Measurements from ENCODE around the gene BDNF. TPM values are rescaled to one million over a fixed set of nuclear protein-coding genes. Genes with fewer than 3 reads are reported as not detected.

The BDNF gene
- total RNA-seq, 1 donor from 2014 or later, result not detected

DNA sequence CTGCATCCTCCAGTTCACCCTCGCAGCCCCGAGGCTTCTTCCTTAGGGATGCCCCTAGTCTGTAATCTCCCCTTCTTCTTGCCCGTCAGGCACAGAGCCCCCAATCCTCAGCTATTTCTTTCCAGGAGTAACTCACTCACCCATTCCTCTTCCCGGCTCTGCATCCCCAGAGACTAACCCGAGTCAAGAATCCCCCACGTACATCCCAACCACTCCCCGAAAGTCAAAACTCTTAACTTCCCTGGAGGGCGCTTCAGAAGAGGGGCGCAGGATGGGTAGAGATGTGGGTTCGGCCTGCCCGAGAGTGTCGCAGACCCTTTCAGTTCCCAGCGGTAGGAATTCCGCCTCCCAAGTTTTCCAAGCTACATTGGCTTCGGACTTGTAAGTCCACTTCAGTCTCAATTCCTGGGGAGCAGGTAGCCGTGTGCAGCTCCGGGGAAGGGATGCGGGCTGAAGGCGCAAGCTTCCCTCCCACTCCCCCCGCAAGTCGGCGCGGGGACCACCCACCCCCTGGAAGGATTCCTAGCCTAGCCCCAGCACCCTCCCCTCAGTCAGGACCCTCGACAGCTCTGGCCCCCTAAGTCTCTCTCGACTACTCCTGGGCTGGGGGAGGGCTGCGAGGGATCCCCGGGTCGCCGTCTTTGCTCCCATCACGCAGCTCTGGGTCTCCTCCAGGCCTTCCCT lies 871 bp downstream of the BDNF start:
- H3K27me3 Mint-ChIP-seq, result peaks cover 57% of the 10 kb centered on the region
- H3K36me3 Mint-ChIP-seq (ENCODE audit: low read depth), result peaks cover 3% of the 10 kb centered on the region
- peak overlapping the region; percentile 11 for H3K4me3 Mint-ChIP-seq
- peaks cover 20% of the 10 kb centered on the region for H3K4me1 Mint-ChIP-seq
- no peak for DNase-seq
- no peak overlapping the region for H3K27ac Mint-ChIP-seq
- no peaks in the 10 kb centered on the region for H3K9me3 Mint-ChIP-seq
- intact Hi-C loops (cut with micrococcal nuclease), result loop anchor here (5.0 kb wide), 2 partner anchors 998 to 1633 kb away; no protein-coding TSS in a partner anchor

DNA sequence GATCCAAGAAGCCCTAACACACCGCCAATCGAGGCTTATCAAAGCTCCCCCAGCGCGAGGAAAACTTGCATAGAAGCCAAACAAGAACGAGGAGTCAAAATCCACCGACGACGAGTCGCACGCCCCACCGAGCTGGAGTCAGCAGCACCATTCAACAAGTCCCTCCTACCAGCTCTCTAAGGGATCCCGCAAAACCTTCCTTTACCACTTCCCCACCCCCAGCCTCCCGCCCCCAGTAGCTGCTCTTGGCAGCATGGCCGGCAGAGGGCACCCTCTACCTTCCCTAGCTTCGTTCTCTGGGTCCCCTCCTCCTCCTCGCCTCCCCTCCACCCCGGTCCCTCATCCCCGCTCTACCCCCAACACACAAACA lies 1.4 kb downstream of the BDNF start:
- no peaks in the 10 kb centered on the region for H3K9me3 Mint-ChIP-seq
- H3K4me1 Mint-ChIP-seq, result peaks cover 20% of the 10 kb centered on the region
- peak; percentile 84 for DNase-seq
- H3K4me3 Mint-ChIP-seq, result peak overlapping the region; percentile 11
- intact Hi-C loops (cut with micrococcal nuclease), result loop anchor here (5.0 kb wide), 2 partner anchors 998 to 1633 kb away; no protein-coding TSS in a partner anchor
- peaks cover 3% of the 10 kb centered on the region for H3K36me3 Mint-ChIP-seq (ENCODE audit: low read depth)
- peaks cover 56% of the 10 kb centered on the region for H3K27me3 Mint-ChIP-seq
- no peak overlapping the region for H3K27ac Mint-ChIP-seq

- intact Hi-C loops (cut with micrococcal nuclease), result loop anchor here (5.0 kb wide), 2 partner anchors 1000 to 1635 kb away; no protein-coding TSS in a partner anchor
- no peak for DNase-seq
- no peak overlapping the region for H3K27ac Mint-ChIP-seq
- H3K4me3 Mint-ChIP-seq, result no peak overlapping the region
- peaks cover 20% of the 10 kb centered on the region for H3K4me1 Mint-ChIP-seq
- H3K36me3 Mint-ChIP-seq (ENCODE audit: low read depth), result peaks cover 3% of the 10 kb centered on the region
- H3K27me3 Mint-ChIP-seq, result peaks cover 49% of the 10 kb centered on the region
- no peaks in the 10 kb centered on the region for H3K9me3 Mint-ChIP-seq
Observed at GRCh38 chr11:27697679-27698275, 2.5 kb downstream of the BDNF start.

GRCh38 chr11:27696961-27697360 lies 3.3 kb downstream of the BDNF start:
- Mint-ChIP-seq H3K36me3 (ENCODE audit: low read depth) (peaks cover 3% of the 10 kb centered on the region), H3K4me1 (peaks cover 20% of the 10 kb centered on the region), H3K4me3 (no peak overlapping the region), H3K27ac (no peak overlapping the region), H3K9me3 (no peaks in the 10 kb centered on the region), H3K27me3 (peaks cover 44% of the 10 kb centered on the region)
- DNase-seq, result no peak
- intact Hi-C loops (cut with micrococcal nuclease), result loop anchor here (5.0 kb wide), 2 partner anchors 1000 to 1635 kb away; no protein-coding TSS in a partner anchor

DNA sequence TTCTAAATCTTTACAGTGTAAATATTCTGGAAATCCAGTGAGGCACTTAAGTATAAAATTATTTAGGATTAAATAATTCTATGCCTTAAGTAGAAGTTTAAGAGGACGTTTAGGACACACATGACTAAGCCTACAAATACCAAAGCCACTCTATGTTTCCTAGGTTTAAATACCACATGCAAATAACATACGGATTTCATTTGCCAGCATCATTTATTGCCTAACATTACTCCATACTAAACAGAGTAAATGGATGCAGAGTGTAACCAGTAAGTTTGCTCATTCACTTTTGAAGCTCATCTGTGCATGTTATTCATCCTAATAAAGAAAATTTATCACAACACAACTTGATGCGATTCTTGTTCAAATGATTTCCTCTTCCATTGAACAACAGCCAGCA lies 4.1 kb downstream of the BDNF start:
- Mint-ChIP-seq H3K27me3 (peaks cover 35% of the 10 kb centered on the region), H3K36me3 (ENCODE audit: low read depth) (peaks cover 3% of the 10 kb centered on the region), H3K9me3 (no peaks in the 10 kb centered on the region), H3K4me1 (peaks cover 14% of the 10 kb centered on the region), H3K27ac (no peak overlapping the region), H3K4me3 (no peak overlapping the region)
- DNase-seq, result no peak
- intact Hi-C loops (cut with micrococcal nuclease), result loop anchor here (5.0 kb wide), 2 partner anchors 1001 to 1636 kb away; no protein-coding TSS in a partner anchor

DNA sequence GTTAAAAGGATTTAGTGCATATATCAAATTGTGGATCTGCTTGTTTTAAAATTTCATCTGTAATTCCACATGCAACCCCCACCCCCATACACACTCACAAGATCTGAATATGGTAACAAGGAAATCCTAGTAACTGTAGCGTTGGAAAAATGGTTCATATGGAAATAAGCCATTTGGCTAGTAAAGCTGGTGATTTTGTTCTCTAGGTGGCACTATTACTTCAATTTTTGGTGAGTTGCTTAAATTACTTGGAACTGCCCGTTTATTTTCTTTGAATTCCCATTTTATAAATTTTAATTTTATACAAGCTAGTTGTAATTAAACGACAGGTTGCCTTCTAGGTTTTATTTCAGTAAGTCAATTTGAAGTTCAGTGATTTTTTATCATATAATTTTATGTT lies 5.3 kb downstream of the BDNF start:
- no peaks in the 10 kb centered on the region for H3K36me3 Mint-ChIP-seq (ENCODE audit: low read depth)
- no peak for DNase-seq
- H3K4me3 Mint-ChIP-seq, result no peak overlapping the region
- H3K9me3 Mint-ChIP-seq, result no peaks in the 10 kb centered on the region
- peaks cover 10% of the 10 kb centered on the region for H3K4me1 Mint-ChIP-seq
- intact Hi-C loops (cut with micrococcal nuclease), result loop anchor here (5.0 kb wide), 2 partner anchors 1002 to 1637 kb away; no protein-coding TSS in a partner anchor
- peaks cover 30% of the 10 kb centered on the region for H3K27me3 Mint-ChIP-seq
- H3K27ac Mint-ChIP-seq, result no peak overlapping the region

DNA sequence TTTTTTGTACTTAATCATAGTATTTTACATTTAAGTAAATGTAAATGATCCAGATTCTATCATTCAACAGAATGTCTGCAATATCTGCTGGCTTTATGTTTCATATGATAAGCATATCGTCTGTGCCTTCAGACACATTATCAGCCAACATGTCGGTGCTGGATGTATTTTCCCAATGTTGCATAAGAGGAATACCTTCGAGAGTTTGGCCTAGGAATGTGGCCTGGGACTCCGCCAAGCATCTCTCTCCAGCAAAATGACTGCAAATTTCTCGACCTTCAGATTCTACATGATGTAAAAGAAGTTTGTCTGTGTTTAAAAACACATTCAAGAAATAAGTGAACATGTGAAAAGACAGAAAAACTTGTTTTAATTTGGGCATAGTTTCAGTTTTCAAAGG lies 6.9 kb downstream of the BDNF start:
- intact Hi-C loops (cut with micrococcal nuclease), result no loop called here
- Mint-ChIP-seq H3K9me3 (no peaks in the 10 kb centered on the region), H3K36me3 (ENCODE audit: low read depth) (no peaks in the 10 kb centered on the region)

DNA sequence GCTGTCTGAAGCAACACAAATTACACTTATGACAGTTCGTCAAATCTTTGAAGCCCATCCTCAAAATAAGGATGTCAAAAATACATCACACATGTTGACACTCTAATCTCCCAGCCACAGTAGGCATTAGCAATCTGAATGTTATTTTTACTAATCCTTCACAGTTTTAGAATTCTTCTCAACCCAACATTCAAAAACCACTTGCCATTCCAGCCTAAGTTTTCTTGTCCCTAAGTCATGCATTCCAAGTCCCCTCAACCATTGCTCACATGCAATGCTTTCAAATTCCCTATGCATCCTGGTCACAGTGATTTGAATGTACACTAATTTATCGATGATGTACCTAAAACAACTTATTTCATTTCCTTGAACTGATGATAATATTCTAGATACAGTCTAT lies 7.5 kb downstream of the BDNF start:
- Mint-ChIP-seq H3K4me3 (no peak overlapping the region), H3K36me3 (ENCODE audit: low read depth) (no peaks in the 10 kb centered on the region), H3K4me1 (no peaks in the 10 kb centered on the region), H3K27ac (no peak overlapping the region), H3K9me3 (no peaks in the 10 kb centered on the region), H3K27me3 (peaks cover 12% of the 10 kb centered on the region)
- intact Hi-C loops (cut with micrococcal nuclease), result no loop called here
- no peak for DNase-seq

More for the DNA sequence above, 6.9 kb downstream of the BDNF start:
- no peak overlapping the region for H3K4me3 Mint-ChIP-seq
- no peak for DNase-seq
- peaks cover 14% of the 10 kb centered on the region for H3K27me3 Mint-ChIP-seq
- H3K4me1 Mint-ChIP-seq, result no peaks in the 10 kb centered on the region
- H3K27ac Mint-ChIP-seq, result no peak overlapping the region

DNA sequence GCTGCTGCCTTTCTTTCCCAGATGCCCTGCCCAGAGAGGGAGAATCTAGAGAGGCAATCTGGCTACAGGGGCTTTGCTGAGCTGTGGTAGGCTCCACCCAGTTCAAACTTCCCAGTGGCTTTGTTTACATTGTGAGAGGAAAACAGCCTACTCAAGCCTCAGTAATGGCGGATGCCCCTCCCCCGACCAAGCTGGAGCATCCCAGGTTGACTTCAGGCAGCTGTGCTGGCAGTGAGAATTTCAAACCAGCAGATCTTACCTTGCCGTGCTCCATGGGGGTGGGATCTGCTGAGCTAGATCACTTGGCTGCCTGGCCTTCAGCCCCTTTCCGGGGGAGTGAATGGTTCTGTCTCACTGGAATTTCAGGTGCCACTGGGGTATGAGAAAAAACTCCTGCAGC lies 12.2 kb downstream of the BDNF start:
- DNase-seq, result no peak
- H3K9me3 Mint-ChIP-seq, result peaks cover under 1% of the 10 kb centered on the region
- H3K36me3 Mint-ChIP-seq (ENCODE audit: low read depth), result no peaks in the 10 kb centered on the region
- H3K4me1 Mint-ChIP-seq, result no peaks in the 10 kb centered on the region
- no peak overlapping the region for H3K4me3 Mint-ChIP-seq
- no peaks in the 10 kb centered on the region for H3K27me3 Mint-ChIP-seq
- H3K27ac Mint-ChIP-seq, result no peak overlapping the region
- intact Hi-C loops (cut with micrococcal nuclease), result no loop called here

DNA sequence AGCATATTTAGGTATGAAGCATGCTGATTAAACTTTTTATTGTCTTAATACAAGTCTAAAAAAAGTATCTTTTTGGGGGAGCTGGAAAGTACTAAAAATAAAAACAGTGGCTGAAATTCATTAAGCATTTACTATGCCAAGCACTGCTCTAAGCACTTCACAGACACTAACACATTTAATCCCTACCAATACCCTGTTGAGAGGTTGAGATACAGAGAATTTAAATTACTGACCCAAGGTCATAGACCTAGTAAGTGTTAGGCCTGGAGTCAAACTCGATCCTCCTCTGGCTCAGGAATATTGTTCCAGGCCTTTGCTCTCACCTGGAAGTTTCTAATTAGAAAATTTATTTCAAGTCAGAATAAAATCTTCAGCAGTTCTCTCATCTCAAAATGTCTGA lies 18.6 kb downstream of the BDNF start:
- no peaks in the 10 kb centered on the region for H3K27me3 Mint-ChIP-seq
- intact Hi-C loops (cut with micrococcal nuclease), result no loop called here
- no peaks in the 10 kb centered on the region for H3K36me3 Mint-ChIP-seq (ENCODE audit: low read depth)
- H3K4me1 Mint-ChIP-seq, result no peaks in the 10 kb centered on the region
- H3K4me3 Mint-ChIP-seq, result no peak overlapping the region
- no peak overlapping the region for H3K27ac Mint-ChIP-seq
- no peak for DNase-seq
- H3K9me3 Mint-ChIP-seq, result peaks cover 3% of the 10 kb centered on the region

- H3K4me3 Mint-ChIP-seq, result no peak overlapping the region
- no peak for DNase-seq
- no peaks in the 10 kb centered on the region for H3K27me3 Mint-ChIP-seq
- no peak overlapping the region for H3K27ac Mint-ChIP-seq
- no peaks in the 10 kb centered on the region for H3K4me1 Mint-ChIP-seq
- no peaks in the 10 kb centered on the region for H3K36me3 Mint-ChIP-seq (ENCODE audit: low read depth)
- intact Hi-C loops (cut with micrococcal nuclease), result no loop called here
- peaks cover 3% of the 10 kb centered on the region for H3K9me3 Mint-ChIP-seq
Observed at GRCh38 chr11:27679136-27680015, 20.9 kb downstream of the BDNF start.

GRCh38 chr11:27678242-27678641 lies 22.0 kb downstream of the BDNF start:
- Mint-ChIP-seq H3K36me3 (ENCODE audit: low read depth) (no peaks in the 10 kb centered on the region), H3K9me3 (peaks cover 3% of the 10 kb centered on the region), H3K27me3 (no peaks in the 10 kb centered on the region), H3K27ac (no peak overlapping the region), H3K4me1 (no peaks in the 10 kb centered on the region), H3K4me3 (no peak overlapping the region)
- DNase-seq, result no peak
- intact Hi-C loops (cut with micrococcal nuclease), result no loop called here

- H3K27me3 Mint-ChIP-seq, result no peaks in the 10 kb centered on the region
- H3K9me3 Mint-ChIP-seq, result no peaks in the 10 kb centered on the region
- intact Hi-C loops (cut with micrococcal nuclease), result no loop called here
- H3K4me1 Mint-ChIP-seq, result no peaks in the 10 kb centered on the region
- H3K4me3 Mint-ChIP-seq, result no peak overlapping the region
- no peak for DNase-seq
- H3K36me3 Mint-ChIP-seq (ENCODE audit: low read depth), result no peaks in the 10 kb centered on the region
- no peak overlapping the region for H3K27ac Mint-ChIP-seq
Observed at GRCh38 chr11:27677108-27677507, 23.1 kb downstream of the BDNF start.

Data from activated CD4-positive, alpha-beta T cell treated with anti-CD3 and anti-CD28 coated beads, Interleukin-2, amount 10 ng/mL, durations not matched to agents 24 days and 14 days (primary cell).